Measurements from ENCODE around the gene SREBF1. TPM values are rescaled to one million over a fixed set of nuclear protein-coding genes. Genes with fewer than 3 reads are reported as not detected.
A peak's percentile ranks its signal among the peaks of the same experiment; 100 is the strongest.

Gene SREBF1
- total and polyA plus RNA-seq, 2 of the 8 experiments (the other 6 are each of a cell fraction or from before 2014, with no cell fraction given) = 28.6 to 70.8 TPM

DNA sequence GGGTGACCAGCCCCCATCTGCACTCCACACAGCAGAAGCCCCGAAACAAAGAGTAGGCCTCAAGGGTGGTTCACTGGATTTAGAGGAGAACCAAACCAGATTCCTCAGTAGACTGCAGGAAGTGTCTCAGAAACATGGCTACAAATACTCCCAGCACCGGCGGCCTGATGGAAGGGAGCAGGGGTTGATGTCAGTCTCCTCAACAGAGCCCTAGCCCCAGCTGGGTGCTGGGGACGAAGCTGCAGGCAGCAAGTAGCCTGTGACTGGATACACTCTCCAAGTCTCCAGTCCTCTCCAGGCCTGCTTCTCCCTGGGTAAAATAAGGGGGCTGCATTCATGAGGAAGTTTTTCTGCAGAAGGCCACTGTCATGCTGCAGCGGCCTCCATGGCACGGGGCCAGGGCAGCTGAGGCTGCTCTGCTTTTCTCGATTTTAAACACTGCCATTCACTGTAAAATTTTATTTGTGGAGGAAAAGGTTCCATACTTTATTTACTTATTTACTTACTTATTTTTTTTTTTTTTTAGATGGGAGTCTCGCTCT, 36.7 kb upstream of the SREBF1 start:
- no peak for DNase-seq (ENCODE audit: low read depth in 1 of 2, low spot score in 2 of 2)
- no peak overlapping the region for H3K4me2 ChIP-seq (ENCODE audit: insufficient read depth in 1 of 2, low read depth in 2 of 2, low read length in 2 of 2)
- no peak overlapping the region for H2AFZ ChIP-seq (ENCODE audit: low read length)
- peaks cover 0 to 2% (median 0%) of the 10 kb centered on the region in 4 experiments; a peak in 2 of 7 replicates for H3K27me3 ChIP-seq (replicated peaks in 1 of 4; ENCODE audit: control insufficient read depth in 3 of 4, extremely low read depth in 1 of 4, insufficient read depth in 3 of 4, low read length in 3 of 4)
- H3K27ac ChIP-seq (ENCODE audit: low read depth, low read length) = no peak overlapping the region
- peaks cover 9 to 26% (median 18%) of the 10 kb centered on the region in 4 experiments for H3K4me1 ChIP-seq (replicated peaks in 1 of 4; ENCODE audit: control insufficient read depth in 3 of 4, insufficient read depth in 4 of 4, low read length in 3 of 4)
- no peak overlapping the region for H3K9ac ChIP-seq (replicated peaks in 1 of 4; ENCODE audit: extremely low read depth in 1 of 4, low read depth in 3 of 4, low read length in 3 of 4)
- no peak overlapping the region for H2BK15ac ChIP-seq (ENCODE audit: low read length)
- no peaks in the 10 kb centered on the region for H4K20me1 ChIP-seq (replicated peaks in 1 of 2; ENCODE audit: control insufficient read depth in 1 of 2, insufficient read depth in 2 of 2, low read length in 2 of 2)
- H3K14ac ChIP-seq (ENCODE audit: insufficient read length) = no peak overlapping the region
- no peaks in the 10 kb centered on the region for H3K79me1 ChIP-seq (ENCODE audit: low read depth, low read length)
- no peak overlapping the region for H3K4ac ChIP-seq (replicated peaks; ENCODE audit: insufficient read length, low read depth, low read length)
- H4K8ac ChIP-seq (ENCODE audit: extremely low read depth, insufficient read depth, low read length) = peak overlapping the region; percentile 6; the same call in 1 of the 2 replicates
- H3K79me2 ChIP-seq (ENCODE audit: control insufficient read depth in 1 of 2, insufficient read depth in 2 of 2, low read length in 2 of 2) = no peaks in the 10 kb centered on the region
- H3K18ac ChIP-seq (ENCODE audit: extremely low read depth, low read length) = no peak overlapping the region
- POLR2A ChIA-PET (ENCODE audit: partially characterized antibody) = no interaction called here
- no peak overlapping the region for H4K5ac ChIP-seq (ENCODE audit: insufficient read length, low read depth, low read length)
- no peak overlapping the region for H4K91ac ChIP-seq (replicated peaks; ENCODE audit: insufficient read length, low read length)
- H2BK5ac ChIP-seq (ENCODE audit: low read depth, low read length) = no peak overlapping the region
- H2BK12ac ChIP-seq (ENCODE audit: low read depth, low read length) = no peak overlapping the region
- H3K23ac ChIP-seq (ENCODE audit: insufficient read length) = no peak overlapping the region
- H3K23me2 ChIP-seq (ENCODE audit: low read depth, low read length) = no peaks in the 10 kb centered on the region
- H2BK20ac ChIP-seq (ENCODE audit: low read length) = no peak overlapping the region
- no peaks in the 10 kb centered on the region for H3K9me3 ChIP-seq (ENCODE audit: insufficient read depth in 2 of 2, low read depth in 1 of 2, low read length in 1 of 2)
- no peak overlapping the region for H2BK120ac ChIP-seq (replicated peaks; ENCODE audit: low read depth, low read length)
- 92% methylated on average over 8 of the region's 8 CpGs; no CpG with 5 or more reads in 1 of the 2 experiments for WGBS, 2 experiments (ENCODE audit: extremely low coverage in 1 of 2, insufficient coverage in 1 of 2, insufficient read length in 1 of 2, insufficient replicate concordance in 2 of 2, low coverage in 1 of 2, low lambda C conversion rate in 2 of 2, missing lambda C conversion rate in 1 of 2)
- H3K36me3 ChIP-seq (ENCODE audit: control insufficient read depth in 2 of 4, insufficient read depth in 4 of 4, low read length in 3 of 4) = no peaks in the 10 kb centered on the region
- FAIRE-seq = no peak
- H3K56ac ChIP-seq (replicated peaks; ENCODE audit: insufficient read length, low read depth, low read length) = no peak overlapping the region
- no peak overlapping the region for H3K4me3 ChIP-seq (ENCODE audit: extremely low read depth in 1 of 4, insufficient read depth in 2 of 4, low read depth in 3 of 4, low read length in 4 of 4)
- no peak overlapping the region for H2AK5ac ChIP-seq (ENCODE audit: low read depth, low read length)
- CTCF ChIA-PET (ENCODE audit: partially characterized antibody) = interaction anchor here (22.5 to 26.2 kb wide), 2 partner anchors 8 to 10 kb away, joined by 404 read pairs; no protein-coding TSS in a partner anchor
- no peak for TF ChIP-seq PHF8 (conservative IDR thresholded peaks at IDR 0.05; ENCODE audit: low read depth, low read length)
- no peak for TF ChIP-seq RXRA (IDR thresholded peaks at IDR 0.05; ENCODE audit: insufficient read depth, low read depth, low read length)
- no peak for TF ChIP-seq TBP (IDR thresholded peaks at IDR 0.05; ENCODE audit: low read depth, low read length)
- no peak for TF ChIP-seq FOSL1 (IDR thresholded peaks at IDR 0.05; ENCODE audit: insufficient read depth, low read depth, low read length)
